SK-N-SH treated with all-trans-retinoic acid at 6 μM for 48 hours (cell line): ENCODE data around the gene SIRPA.

Source experiments
- CREB5 ChIP-seq: fragments of 250-450 bp; sonication (Bioruptor Pico); IDR thresholded peaks from 2 replicates; pipeline ENCODE4 v1.5.1; 2020; ENCODE audit warnings: low read depth, mild to moderate bottlenecking, moderate library complexity
- CSRNP3 ChIP-seq: fragments of 250-450 bp; sonication (Bioruptor Pico); IDR thresholded peaks from 2 replicates; pipeline ENCODE4 v1.5.1; 2021; ENCODE audit warnings: mild to moderate bottlenecking, moderate library complexity
- ISL1 ChIP-seq: fragments of 250-450 bp; sonication (Bioruptor Pico); IDR thresholded peaks from 2 replicates; pipeline ENCODE4 v2.1.2; 2022; ENCODE audit warnings: mild to moderate bottlenecking, moderate library complexity
- RARB ChIP-seq: fragments of 250-450 bp; sonication (Bioruptor Pico); IDR thresholded peaks from 2 replicates; pipeline ENCODE4 v1.8.0; 2021; ENCODE audit warnings: mild to moderate bottlenecking, moderate library complexity
- ZNF70 ChIP-seq: fragments of 450-650 bp; formaldehyde crosslinking; IDR thresholded peaks from 2 replicates; pipeline ENCODE4 v1.5.0; 2020; ENCODE audit warnings: mild to moderate bottlenecking, moderate library complexity

GRCh38 chr20:1982686-1983085 lies 87.5 kb downstream of the SIRPA start:
- TF ChIP-seq CREB5 (CRISPR knock-in tag) (no peak), ISL1 (CRISPR knock-in tag) (no peak), RARB (CRISPR knock-in tag) (no peak), CSRNP3 (no peak), ZNF70 (no peak)
